ENCODE data around the gene VGF.
"Not testable (repeated sequence)": the region's sequence is repeated elsewhere in the genome, so short reads cannot be mapped to it uniquely, and the experiment has no call there.

The VGF gene

GRCh38 chr7:101137651-101138212 is 27.6 kb downstream of the VGF start:
- H4K20me1 ChIP-seq (ENCODE audit: insufficient read depth) = no peaks in the 10 kb centered on the region
- H3K27ac ChIP-seq = no peak overlapping the region
- H2AFZ ChIP-seq (ENCODE audit: low read depth) = no peak overlapping the region
- H3K36me3 ChIP-seq (ENCODE audit: insufficient read depth) = no peaks in the 10 kb centered on the region
- no peak overlapping the region for H3K9ac ChIP-seq
- H3K4me2 ChIP-seq = no peak overlapping the region
- H3K79me2 ChIP-seq (ENCODE audit: insufficient read depth, low read depth) = no peaks in the 10 kb centered on the region
- peaks cover 4% of the 10 kb centered on the region for H3K4me1 ChIP-seq (ENCODE audit: low read depth, poor library complexity, severe bottlenecking)
- no peak for TF ChIP-seq CTCF (conservative IDR thresholded peaks at IDR 0.05; ENCODE audit: low read depth, low read length)
- peaks cover 88% of the 10 kb centered on the region for H3K27me3 ChIP-seq (ENCODE audit: insufficient read depth, low read depth)
- H3K4me3 ChIP-seq (IDR thresholded peaks at IDR 0.05; ENCODE audit: insufficient read depth, low read depth, low read length) = no peak overlapping the region

- Histone ChIP-seq H3K4me1 (ENCODE audit: low read depth, poor library complexity, severe bottlenecking) (peaks cover 4% of the 10 kb centered on the region), H3K36me3 (ENCODE audit: insufficient read depth) (no peaks in the 10 kb centered on the region), H2AFZ (ENCODE audit: low read depth) (no peak overlapping the region), H3K79me2 (ENCODE audit: insufficient read depth, low read depth) (no peaks in the 10 kb centered on the region), H3K27ac (no peak overlapping the region), H4K20me1 (ENCODE audit: insufficient read depth) (no peaks in the 10 kb centered on the region), H3K9ac (no peak overlapping the region), H3K4me3 (IDR thresholded peaks at IDR 0.05; ENCODE audit: insufficient read depth, low read depth, low read length) (no peak overlapping the region), H3K27me3 (ENCODE audit: insufficient read depth, low read depth) (peaks cover 91% of the 10 kb centered on the region), H3K4me2 (no peak overlapping the region)
- no peak for TF ChIP-seq CTCF (conservative IDR thresholded peaks at IDR 0.05; ENCODE audit: low read depth, low read length)
Measured at GRCh38 chr7:101134399-101134980, 30.9 kb downstream of the VGF start.

- Histone ChIP-seq H3K4me3 (IDR thresholded peaks at IDR 0.05; ENCODE audit: insufficient read depth, low read depth, low read length) (no peak overlapping the region), H4K20me1 (ENCODE audit: insufficient read depth) (no peaks in the 10 kb centered on the region), H3K27ac (no peak overlapping the region), H3K27me3 (ENCODE audit: insufficient read depth, low read depth) (peaks cover 96% of the 10 kb centered on the region), H3K9ac (no peak overlapping the region), H3K4me1 (ENCODE audit: low read depth, poor library complexity, severe bottlenecking) (peaks cover 4% of the 10 kb centered on the region), H2AFZ (ENCODE audit: low read depth) (no peak overlapping the region), H3K4me2 (no peak overlapping the region), H3K79me2 (ENCODE audit: insufficient read depth, low read depth) (no peaks in the 10 kb centered on the region), H3K36me3 (ENCODE audit: insufficient read depth) (no peaks in the 10 kb centered on the region)
- no peak for TF ChIP-seq CTCF (conservative IDR thresholded peaks at IDR 0.05; ENCODE audit: low read depth, low read length)
Measured at GRCh38 chr7:101133621-101134398, 31.6 kb downstream of the VGF start.

GRCh38 chr7:101132626-101133600 is 32.5 kb downstream of the VGF start:
- not testable (repeated sequence) for H3K9ac ChIP-seq; H3K36me3 ChIP-seq (ENCODE audit: insufficient read depth); H3K4me1 ChIP-seq (ENCODE audit: low read depth, poor library complexity, severe bottlenecking); H3K27ac ChIP-seq; H3K79me2 ChIP-seq (ENCODE audit: insufficient read depth, low read depth); H4K20me1 ChIP-seq (ENCODE audit: insufficient read depth); H3K4me2 ChIP-seq; H3K4me3 ChIP-seq (IDR thresholded peaks at IDR 0.05; ENCODE audit: insufficient read depth, low read depth, low read length); H2AFZ ChIP-seq (ENCODE audit: low read depth)
- peaks cover 97% of the 10 kb centered on the region for H3K27me3 ChIP-seq (ENCODE audit: insufficient read depth, low read depth)
